Measurements from ENCODE around the gene RNF17.

Gene RNF17

DNA sequence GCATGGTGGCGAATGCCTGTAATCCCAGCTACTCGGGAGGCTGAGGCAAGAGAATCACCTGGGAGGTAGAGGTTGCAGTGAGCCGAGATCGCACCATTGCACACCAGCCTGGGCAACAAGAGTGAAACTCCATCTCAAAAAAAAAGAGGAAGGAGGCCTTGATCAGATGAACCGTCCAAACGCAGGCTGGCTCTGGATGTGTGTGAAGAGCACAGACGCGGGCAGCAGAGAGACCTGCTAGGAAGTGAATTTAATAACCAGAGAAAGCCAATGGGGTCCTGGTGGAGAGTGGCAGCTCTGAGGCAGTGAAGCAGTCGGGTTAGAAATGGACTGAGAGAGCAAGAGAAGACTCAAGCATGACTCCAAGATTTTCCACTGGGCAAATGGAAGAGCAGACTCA lies 136.5 kb downstream of the RNF17 start:
- H2AFZ ChIP-seq (ENCODE audit: low read length), result no peak overlapping the region
- no peak for DNase-seq
- no peak overlapping the region for H3K4me2 ChIP-seq (ENCODE audit: low read depth, low read length)
- no peak overlapping the region for H3K4me3 ChIP-seq (ENCODE audit: low read length)
- H3K79me2 ChIP-seq (ENCODE audit: low read length), result no peaks in the 10 kb centered on the region; the same call in 1 of the 2 replicates
- no peaks in the 10 kb centered on the region for H3K9me2 ChIP-seq (replicated peaks; ENCODE audit: insufficient read depth, low read length)
- no peak overlapping the region for H3K9ac ChIP-seq (ENCODE audit: low read length)
- H3K36me3 ChIP-seq (replicated peaks; ENCODE audit: insufficient read depth, low read length), result no peaks in the 10 kb centered on the region
- H3K4me1 ChIP-seq (ENCODE audit: low read length), result no peaks in the 10 kb centered on the region
- H3K27ac ChIP-seq (ENCODE audit: low read length), result no peak overlapping the region
- H3K27me3 ChIP-seq (replicated peaks; ENCODE audit: insufficient read depth, low read length), result no peaks in the 10 kb centered on the region
- no peak for TF ChIP-seq EZH2 (optimal IDR thresholded peaks at IDR 0.05; ENCODE audit: low read depth, low read length)
- TF ChIP-seq EZH2phosphoT487 (IDR thresholded peaks at IDR 0.05; ENCODE audit: low read length), result no peak
- TF ChIP-seq, protein P1, sequence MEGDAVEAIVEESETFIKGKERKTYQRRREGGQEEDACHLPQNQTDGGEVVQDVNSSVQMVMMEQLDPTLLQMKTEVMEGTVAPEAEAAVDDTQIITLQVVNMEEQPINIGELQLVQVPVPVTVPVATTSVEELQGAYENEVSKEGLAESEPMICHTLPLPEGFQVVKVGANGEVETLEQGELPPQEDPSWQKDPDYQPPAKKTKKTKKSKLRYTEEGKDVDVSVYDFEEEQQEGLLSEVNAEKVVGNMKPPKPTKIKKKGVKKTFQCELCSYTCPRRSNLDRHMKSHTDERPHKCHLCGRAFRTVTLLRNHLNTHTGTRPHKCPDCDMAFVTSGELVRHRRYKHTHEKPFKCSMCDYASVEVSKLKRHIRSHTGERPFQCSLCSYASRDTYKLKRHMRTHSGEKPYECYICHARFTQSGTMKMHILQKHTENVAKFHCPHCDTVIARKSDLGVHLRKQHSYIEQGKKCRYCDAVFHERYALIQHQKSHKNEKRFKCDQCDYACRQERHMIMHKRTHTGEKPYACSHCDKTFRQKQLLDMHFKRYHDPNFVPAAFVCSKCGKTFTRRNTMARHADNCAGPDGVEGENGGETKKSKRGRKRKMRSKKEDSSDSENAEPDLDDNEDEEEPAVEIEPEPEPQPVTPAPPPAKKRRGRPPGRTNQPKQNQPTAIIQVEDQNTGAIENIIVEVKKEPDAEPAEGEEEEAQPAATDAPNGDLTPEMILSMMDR (IDR thresholded peaks at IDR 0.05; ENCODE audit: low read length), result no peak
- no peaks in the 10 kb centered on the region for H3K9me3 ChIP-seq (replicated peaks; ENCODE audit: insufficient read depth, low read length)
- H4K20me1 ChIP-seq (ENCODE audit: insufficient read depth, low read length), result no peaks in the 10 kb centered on the region
- no peaks in the 10 kb centered on the region for H3F3A ChIP-seq (ENCODE audit: insufficient read depth, low read length)

- H3K4me1 ChIP-seq (ENCODE audit: low read length), result no peaks in the 10 kb centered on the region
- DNase-seq, result no peak
- no peak overlapping the region for H3K4me3 ChIP-seq (ENCODE audit: low read length)
- H3K9me3 ChIP-seq (replicated peaks; ENCODE audit: insufficient read depth, low read length), result no peaks in the 10 kb centered on the region
- no peaks in the 10 kb centered on the region for H3K36me3 ChIP-seq (replicated peaks; ENCODE audit: insufficient read depth, low read length)
- no peak overlapping the region for H3K9ac ChIP-seq (ENCODE audit: low read length)
- H4K20me1 ChIP-seq (ENCODE audit: insufficient read depth, low read length), result no peaks in the 10 kb centered on the region
- no peak overlapping the region for H2AFZ ChIP-seq (ENCODE audit: low read length)
- no peaks in the 10 kb centered on the region for H3F3A ChIP-seq (ENCODE audit: insufficient read depth, low read length)
- no peaks in the 10 kb centered on the region; the same call in 1 of the 2 replicates for H3K79me2 ChIP-seq (ENCODE audit: low read length)
- no peaks in the 10 kb centered on the region for H3K27me3 ChIP-seq (replicated peaks; ENCODE audit: insufficient read depth, low read length)
- H3K27ac ChIP-seq (ENCODE audit: low read length), result no peak overlapping the region
- H3K4me2 ChIP-seq (ENCODE audit: low read depth, low read length), result no peak overlapping the region
- no peaks in the 10 kb centered on the region for H3K9me2 ChIP-seq (replicated peaks; ENCODE audit: insufficient read depth, low read length)
- TF ChIP-seq, protein P1 (IDR thresholded peaks at IDR 0.05; ENCODE audit: low read length), result no peak
- no peak for TF ChIP-seq EZH2phosphoT487 (IDR thresholded peaks at IDR 0.05; ENCODE audit: low read length)
- no peak for TF ChIP-seq EZH2 (optimal IDR thresholded peaks at IDR 0.05; ENCODE audit: low read depth, low read length)
These were observed 141.3 kb downstream of the RNF17 start for GRCh38 chr13:24905242-24905641.

- DNase-seq, result no peak
- no peaks in the 10 kb centered on the region; the same call in 1 of the 2 replicates for H3K79me2 ChIP-seq (ENCODE audit: low read length)
- H3K27me3 ChIP-seq (replicated peaks; ENCODE audit: insufficient read depth, low read length), result no peaks in the 10 kb centered on the region
- H3K9me3 ChIP-seq (replicated peaks; ENCODE audit: insufficient read depth, low read length), result no peaks in the 10 kb centered on the region
- no peak overlapping the region for H3K4me2 ChIP-seq (ENCODE audit: low read depth, low read length)
- no peak overlapping the region for H3K27ac ChIP-seq (ENCODE audit: low read length)
- no peak overlapping the region for H2AFZ ChIP-seq (ENCODE audit: low read length)
- no peak overlapping the region for H3K4me3 ChIP-seq (ENCODE audit: low read length)
- H3K36me3 ChIP-seq (replicated peaks; ENCODE audit: insufficient read depth, low read length), result no peaks in the 10 kb centered on the region
- H3K4me1 ChIP-seq (ENCODE audit: low read length), result no peaks in the 10 kb centered on the region
- no peaks in the 10 kb centered on the region for H3F3A ChIP-seq (ENCODE audit: insufficient read depth, low read length)
- no peak overlapping the region for H3K9ac ChIP-seq (ENCODE audit: low read length)
- TF ChIP-seq EZH2 (optimal IDR thresholded peaks at IDR 0.05; ENCODE audit: low read depth, low read length) (no peak), EZH2phosphoT487 (IDR thresholded peaks at IDR 0.05; ENCODE audit: low read length) (no peak)
- TF ChIP-seq, protein P1 (IDR thresholded peaks at IDR 0.05; ENCODE audit: low read length), result no peak
- no peaks in the 10 kb centered on the region for H3K9me2 ChIP-seq (replicated peaks; ENCODE audit: insufficient read depth, low read length)
- H4K20me1 ChIP-seq (ENCODE audit: insufficient read depth, low read length), result no peaks in the 10 kb centered on the region
These were observed 142.3 kb downstream of the RNF17 start for GRCh38 chr13:24906268-24906667.

All from MM.1S (cell line).